ENCODE results near the gene PPIP5K2.
"Not testable (repeated sequence)": the region's sequence is repeated elsewhere in the genome, so short reads cannot be mapped to it uniquely, and the experiment has no call there.

PPIP5K2 gene

GRCh38 chr5:103208460-103208859 lies 88.4 kb downstream of the PPIP5K2 start:
- no peak overlapping the region for H3K9ac ChIP-seq (ENCODE audit: low read length)
- H3K36me3 ChIP-seq (ENCODE audit: insufficient read depth, low read length): no peaks in the 10 kb centered on the region
- H3K27me3 ChIP-seq (ENCODE audit: control insufficient read depth in 1 of 2, insufficient read depth in 2 of 2, low read length in 2 of 2): no peaks in the 10 kb centered on the region
- no peak overlapping the region for H3K27ac ChIP-seq (ENCODE audit: low read depth, low read length)
- H3K4me1 ChIP-seq (ENCODE audit: insufficient read depth, low read length): no peaks in the 10 kb centered on the region
- H3K9me3 ChIP-seq (ENCODE audit: low read length): no peaks in the 10 kb centered on the region
- H3K4me3 ChIP-seq (ENCODE audit: low read depth in 1 of 2, low read length in 2 of 2): no peak overlapping the region

GRCh38 chr5:103209065-103209464 lies 89.0 kb downstream of the PPIP5K2 start:
- H3K9me3 ChIP-seq (ENCODE audit: low read length): no peaks in the 10 kb centered on the region
- no peak overlapping the region for H3K9ac ChIP-seq (ENCODE audit: low read length)
- H3K27ac ChIP-seq (ENCODE audit: low read depth, low read length): no peak overlapping the region
- H3K4me1 ChIP-seq (ENCODE audit: insufficient read depth, low read length): no peaks in the 10 kb centered on the region
- H3K27me3 ChIP-seq (ENCODE audit: control insufficient read depth in 1 of 2, insufficient read depth in 2 of 2, low read length in 2 of 2): no peaks in the 10 kb centered on the region
- no peak overlapping the region for H3K4me3 ChIP-seq (ENCODE audit: low read depth in 1 of 2, low read length in 2 of 2)
- H3K36me3 ChIP-seq (ENCODE audit: insufficient read depth, low read length): no peaks in the 10 kb centered on the region

GRCh38 chr5:103210952-103211351 lies 90.9 kb downstream of the PPIP5K2 start:
- Histone ChIP-seq H3K9me3 (ENCODE audit: low read length) (no peaks in the 10 kb centered on the region), H3K4me3 (ENCODE audit: low read depth in 1 of 2, low read length in 2 of 2) (no peak overlapping the region), H3K4me1 (ENCODE audit: insufficient read depth, low read length) (no peaks in the 10 kb centered on the region), H3K27me3 (ENCODE audit: control insufficient read depth in 1 of 2, insufficient read depth in 2 of 2, low read length in 2 of 2) (no peaks in the 10 kb centered on the region), H3K9ac (ENCODE audit: low read length) (no peak overlapping the region), H3K36me3 (ENCODE audit: insufficient read depth, low read length) (no peaks in the 10 kb centered on the region), H3K27ac (ENCODE audit: low read depth, low read length) (no peak overlapping the region)

- no peaks in the 10 kb centered on the region for H3K4me1 ChIP-seq (ENCODE audit: insufficient read depth, low read length)
- H3K36me3 ChIP-seq (ENCODE audit: insufficient read depth, low read length): no peaks in the 10 kb centered on the region
- H3K9ac ChIP-seq (ENCODE audit: low read length): no peak overlapping the region
- H3K27me3 ChIP-seq (ENCODE audit: control insufficient read depth in 1 of 2, insufficient read depth in 2 of 2, low read length in 2 of 2): no peaks in the 10 kb centered on the region
- no peaks in the 10 kb centered on the region for H3K9me3 ChIP-seq (ENCODE audit: low read length)
- no peak overlapping the region for H3K4me3 ChIP-seq (ENCODE audit: low read depth in 1 of 2, low read length in 2 of 2)
- no peak overlapping the region for H3K27ac ChIP-seq (ENCODE audit: low read depth, low read length)
These were observed 91.8 kb downstream of the PPIP5K2 start for GRCh38 chr5:103211576-103212561.

GRCh38 chr5:103216137-103216536 lies 96.0 kb downstream of the PPIP5K2 start:
- Histone ChIP-seq H3K36me3 (ENCODE audit: insufficient read depth, low read length) (no peaks in the 10 kb centered on the region), H3K4me1 (ENCODE audit: insufficient read depth, low read length) (no peaks in the 10 kb centered on the region), H3K4me3 (ENCODE audit: low read depth in 1 of 2, low read length in 2 of 2) (no peak overlapping the region), H3K9ac (ENCODE audit: low read length) (no peak overlapping the region), H3K9me3 (ENCODE audit: low read length) (no peaks in the 10 kb centered on the region), H3K27me3 (ENCODE audit: control insufficient read depth in 1 of 2, insufficient read depth in 2 of 2, low read length in 2 of 2) (no peaks in the 10 kb centered on the region), H3K27ac (ENCODE audit: low read depth, low read length) (no peak overlapping the region)

GRCh38 chr5:103216697-103217096 lies 96.6 kb downstream of the PPIP5K2 start:
- Histone ChIP-seq H3K4me1 (ENCODE audit: insufficient read depth, low read length) (no peaks in the 10 kb centered on the region), H3K9ac (ENCODE audit: low read length) (no peak overlapping the region), H3K9me3 (ENCODE audit: low read length) (no peaks in the 10 kb centered on the region), H3K27me3 (ENCODE audit: control insufficient read depth in 1 of 2, insufficient read depth in 2 of 2, low read length in 2 of 2) (no peaks in the 10 kb centered on the region), H3K36me3 (ENCODE audit: insufficient read depth, low read length) (no peaks in the 10 kb centered on the region), H3K27ac (ENCODE audit: low read depth, low read length) (no peak overlapping the region), H3K4me3 (ENCODE audit: low read depth in 1 of 2, low read length in 2 of 2) (no peak overlapping the region)

GRCh38 chr5:103217101-103217500 lies 97.0 kb downstream of the PPIP5K2 start:
- H3K27ac ChIP-seq (ENCODE audit: low read depth, low read length): no peak overlapping the region
- H3K9me3 ChIP-seq (ENCODE audit: low read length): no peaks in the 10 kb centered on the region
- H3K4me3 ChIP-seq (ENCODE audit: low read depth in 1 of 2, low read length in 2 of 2): no peak overlapping the region
- no peak overlapping the region for H3K9ac ChIP-seq (ENCODE audit: low read length)
- no peaks in the 10 kb centered on the region for H3K36me3 ChIP-seq (ENCODE audit: insufficient read depth, low read length)
- no peaks in the 10 kb centered on the region for H3K4me1 ChIP-seq (ENCODE audit: insufficient read depth, low read length)
- no peaks in the 10 kb centered on the region for H3K27me3 ChIP-seq (ENCODE audit: control insufficient read depth in 1 of 2, insufficient read depth in 2 of 2, low read length in 2 of 2)

- Histone ChIP-seq H3K9me3 (ENCODE audit: low read length) (no peaks in the 10 kb centered on the region), H3K4me1 (ENCODE audit: insufficient read depth, low read length) (no peaks in the 10 kb centered on the region), H3K9ac (ENCODE audit: low read length) (no peak overlapping the region), H3K4me3 (ENCODE audit: low read depth in 1 of 2, low read length in 2 of 2) (no peak overlapping the region), H3K36me3 (ENCODE audit: insufficient read depth, low read length) (no peaks in the 10 kb centered on the region), H3K27me3 (ENCODE audit: control insufficient read depth in 1 of 2, insufficient read depth in 2 of 2, low read length in 2 of 2) (no peaks in the 10 kb centered on the region), H3K27ac (ENCODE audit: low read depth, low read length) (no peak overlapping the region)
These were observed 98.1 kb downstream of the PPIP5K2 start for GRCh38 chr5:103218164-103218563.

- H3K9ac ChIP-seq (ENCODE audit: low read length); H3K4me1 ChIP-seq (ENCODE audit: insufficient read depth, low read length); H3K36me3 ChIP-seq (ENCODE audit: insufficient read depth, low read length); H3K9me3 ChIP-seq (ENCODE audit: low read length); H3K4me3 ChIP-seq (ENCODE audit: low read depth in 1 of 2, low read length in 2 of 2); H3K27me3 ChIP-seq (ENCODE audit: control insufficient read depth in 1 of 2, insufficient read depth in 2 of 2, low read length in 2 of 2); H3K27ac ChIP-seq (ENCODE audit: low read depth, low read length): not testable (repeated sequence)
These were observed 99.0 kb downstream of the PPIP5K2 start for GRCh38 chr5:103219074-103219473.

- H3K36me3 ChIP-seq (ENCODE audit: insufficient read depth, low read length): no peaks in the 10 kb centered on the region
- H3K9me3 ChIP-seq (ENCODE audit: low read length): no peaks in the 10 kb centered on the region
- no peak overlapping the region for H3K27ac ChIP-seq (ENCODE audit: low read depth, low read length)
- no peak overlapping the region for H3K9ac ChIP-seq (ENCODE audit: low read length)
- no peaks in the 10 kb centered on the region for H3K27me3 ChIP-seq (ENCODE audit: control insufficient read depth in 1 of 2, insufficient read depth in 2 of 2, low read length in 2 of 2)
- no peaks in the 10 kb centered on the region for H3K4me1 ChIP-seq (ENCODE audit: insufficient read depth, low read length)
- no peak overlapping the region for H3K4me3 ChIP-seq (ENCODE audit: low read depth in 1 of 2, low read length in 2 of 2)
These were observed 103.2 kb downstream of the PPIP5K2 start for GRCh38 chr5:103223031-103223955.

GRCh38 chr5:103224118-103224893 lies 104.2 kb downstream of the PPIP5K2 start:
- no peaks in the 10 kb centered on the region for H3K27me3 ChIP-seq (ENCODE audit: control insufficient read depth in 1 of 2, insufficient read depth in 2 of 2, low read length in 2 of 2)
- no peaks in the 10 kb centered on the region for H3K4me1 ChIP-seq (ENCODE audit: insufficient read depth, low read length)
- H3K36me3 ChIP-seq (ENCODE audit: insufficient read depth, low read length): no peaks in the 10 kb centered on the region
- H3K9me3 ChIP-seq (ENCODE audit: low read length): no peaks in the 10 kb centered on the region
- H3K4me3 ChIP-seq (ENCODE audit: low read depth in 1 of 2, low read length in 2 of 2): no peak overlapping the region
- H3K27ac ChIP-seq (ENCODE audit: low read depth, low read length): no peak overlapping the region
- H3K9ac ChIP-seq (ENCODE audit: low read length): no peak overlapping the region
